SH-SY5Y (cell line): Measurements from ENCODE around the gene ITGA7.

ENCODE experiments used
- GATA2 ChIP-seq: IDR thresholded peaks from 2 replicates; pipeline ENCODE4 v1.6.1; 2011; ENCODE audit warnings: mild to moderate bottlenecking, low read depth, low read length
- GATA3 ChIP-seq: IDR thresholded peaks from 2 replicates; pipeline ENCODE4 v1.6.1; 2011; ENCODE audit warnings: low read depth, mild to moderate bottlenecking, low read length, moderate library complexity

DNA sequence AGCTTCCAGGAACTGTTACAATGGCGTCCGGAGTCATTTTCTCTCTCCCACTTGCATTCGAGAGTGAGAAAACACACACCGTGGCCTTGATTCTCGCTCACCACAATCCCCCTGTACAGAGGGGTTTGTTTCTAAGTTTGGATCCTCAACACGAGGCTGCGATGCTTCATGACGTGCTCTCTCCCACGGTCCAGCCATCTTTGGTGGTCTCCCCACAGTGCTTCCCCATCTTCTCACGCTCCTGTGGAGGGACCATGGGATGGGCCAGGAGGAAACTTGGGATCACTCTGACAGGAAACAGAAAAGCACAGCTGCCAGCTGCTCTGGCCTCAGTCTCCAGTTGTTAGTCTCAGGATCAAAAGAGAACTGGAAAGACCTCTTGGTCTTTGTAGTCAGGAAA is 42.9 kb downstream of the ITGA7 start:
- no peak for TF ChIP-seq GATA2
- no peak for TF ChIP-seq GATA3
